Measurements from ENCODE around the gene GRIA1.

Gene GRIA1

DNA sequence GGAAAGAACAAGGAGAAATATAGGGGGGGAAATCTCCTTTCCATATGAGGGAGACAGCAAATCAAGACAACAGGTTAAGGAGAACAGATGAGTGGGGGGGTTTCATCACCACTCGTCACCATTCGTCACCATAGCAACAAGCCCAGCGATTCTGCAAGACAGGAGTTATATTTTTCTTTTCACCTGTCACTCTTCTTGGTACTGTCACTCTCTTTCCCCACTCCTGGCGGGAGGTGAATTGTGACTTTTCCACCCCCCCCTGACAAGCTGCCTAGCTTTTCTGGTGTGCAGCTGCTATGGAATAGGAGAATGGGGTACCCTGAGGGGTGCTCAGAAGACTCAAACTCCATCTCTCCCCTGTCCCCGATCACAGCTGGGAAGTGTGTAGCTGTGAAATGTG lies 308.4 kb downstream of the GRIA1 start:
- Histone ChIP-seq H3K36me3 (no peaks in the 10 kb centered on the region), H3K4me3 (no peak overlapping the region), H3K4me1 (no peaks in the 10 kb centered on the region), H3K27ac (no peak overlapping the region), H3K27me3 (no peaks in the 10 kb centered on the region), H3K9me3 (no peaks in the 10 kb centered on the region)
- intact Hi-C loops (cut with DNase I; ENCODE audit: low total_unique reads): no loop called here
- TF ChIP-seq, protein P1, sequence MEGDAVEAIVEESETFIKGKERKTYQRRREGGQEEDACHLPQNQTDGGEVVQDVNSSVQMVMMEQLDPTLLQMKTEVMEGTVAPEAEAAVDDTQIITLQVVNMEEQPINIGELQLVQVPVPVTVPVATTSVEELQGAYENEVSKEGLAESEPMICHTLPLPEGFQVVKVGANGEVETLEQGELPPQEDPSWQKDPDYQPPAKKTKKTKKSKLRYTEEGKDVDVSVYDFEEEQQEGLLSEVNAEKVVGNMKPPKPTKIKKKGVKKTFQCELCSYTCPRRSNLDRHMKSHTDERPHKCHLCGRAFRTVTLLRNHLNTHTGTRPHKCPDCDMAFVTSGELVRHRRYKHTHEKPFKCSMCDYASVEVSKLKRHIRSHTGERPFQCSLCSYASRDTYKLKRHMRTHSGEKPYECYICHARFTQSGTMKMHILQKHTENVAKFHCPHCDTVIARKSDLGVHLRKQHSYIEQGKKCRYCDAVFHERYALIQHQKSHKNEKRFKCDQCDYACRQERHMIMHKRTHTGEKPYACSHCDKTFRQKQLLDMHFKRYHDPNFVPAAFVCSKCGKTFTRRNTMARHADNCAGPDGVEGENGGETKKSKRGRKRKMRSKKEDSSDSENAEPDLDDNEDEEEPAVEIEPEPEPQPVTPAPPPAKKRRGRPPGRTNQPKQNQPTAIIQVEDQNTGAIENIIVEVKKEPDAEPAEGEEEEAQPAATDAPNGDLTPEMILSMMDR (IDR thresholded peaks at IDR 0.05): no peak
- no peak for DNase-seq

DNA sequence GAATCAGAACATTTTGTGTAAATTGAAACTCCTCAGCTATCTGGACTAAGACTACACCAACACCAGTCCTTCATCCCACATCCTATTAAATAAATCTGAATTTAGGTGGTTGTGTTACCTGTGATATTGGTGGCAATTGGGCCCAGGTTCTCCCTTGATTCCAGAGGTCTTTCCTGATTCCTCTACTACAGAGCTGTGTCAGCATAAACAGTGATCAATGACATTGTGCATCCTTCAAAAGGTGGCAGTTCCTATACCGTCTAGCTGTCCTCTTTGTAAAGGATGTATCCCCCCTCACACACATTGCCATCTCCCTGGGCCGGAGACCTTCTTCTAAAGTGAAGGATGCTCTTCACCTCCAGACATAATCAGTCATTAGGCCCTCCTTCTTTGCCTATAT lies 309.0 kb downstream of the GRIA1 start:
- DNase-seq: no peak
- intact Hi-C loops (cut with DNase I; ENCODE audit: low total_unique reads): no loop called here

DNA sequence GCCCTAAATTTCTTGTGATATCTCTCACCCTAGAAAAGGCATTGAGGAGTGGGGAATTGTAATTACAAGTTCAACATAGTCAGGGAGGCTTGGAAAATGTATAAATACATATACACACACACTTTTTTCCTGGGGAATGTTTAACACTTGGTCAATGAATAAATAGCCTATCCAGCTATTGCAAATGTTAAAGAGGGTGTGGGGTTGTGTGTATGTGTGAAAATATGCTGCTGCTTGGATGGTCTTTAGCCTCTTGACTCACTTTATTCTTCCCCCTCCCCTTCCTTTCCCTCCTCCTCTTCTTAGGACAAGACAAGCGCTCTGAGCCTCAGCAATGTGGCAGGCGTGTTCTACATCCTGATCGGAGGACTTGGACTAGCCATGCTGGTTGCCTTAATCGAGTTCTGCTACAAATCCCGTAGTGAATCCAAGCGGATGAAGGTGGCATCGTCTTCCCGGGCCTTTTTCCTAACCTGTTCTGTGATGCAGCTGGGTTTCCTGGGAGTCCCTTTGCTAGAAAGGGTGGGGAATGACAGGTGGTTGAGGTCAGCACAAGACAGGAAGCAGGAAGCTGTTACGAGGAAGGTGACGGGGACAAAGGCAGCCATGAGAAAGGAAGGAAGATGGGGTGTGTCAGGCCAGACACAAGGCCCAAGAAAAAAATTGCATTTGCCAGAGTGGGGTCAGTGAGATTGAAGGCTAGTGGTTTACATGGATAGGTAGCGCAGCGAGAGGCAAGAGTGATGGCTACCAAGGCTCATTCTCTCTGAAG lies 311.8 kb downstream of the GRIA1 start:
- Histone ChIP-seq H3K27me3 (no peaks in the 10 kb centered on the region), H3K4me1 (no peaks in the 10 kb centered on the region), H3K27ac (no peak overlapping the region), H3K36me3 (no peaks in the 10 kb centered on the region), H3K9me3 (no peaks in the 10 kb centered on the region), H3K4me3 (no peak overlapping the region)
- intact Hi-C loops (cut with DNase I; ENCODE audit: low total_unique reads): loop anchor here (10.0 kb wide), 1 partner anchor 57 kb away; no protein-coding TSS in a partner anchor
- TF ChIP-seq, protein P1 (IDR thresholded peaks at IDR 0.05): no peak
- DNase-seq: no peak

More for the DNA sequence above, 309.0 kb downstream of the GRIA1 start:
- Histone ChIP-seq H3K36me3 (no peaks in the 10 kb centered on the region), H3K4me1 (no peaks in the 10 kb centered on the region), H3K9me3 (no peaks in the 10 kb centered on the region), H3K27ac (no peak overlapping the region), H3K4me3 (no peak overlapping the region), H3K27me3 (no peaks in the 10 kb centered on the region)
- TF ChIP-seq, protein P1 (IDR thresholded peaks at IDR 0.05): no peak

DNA sequence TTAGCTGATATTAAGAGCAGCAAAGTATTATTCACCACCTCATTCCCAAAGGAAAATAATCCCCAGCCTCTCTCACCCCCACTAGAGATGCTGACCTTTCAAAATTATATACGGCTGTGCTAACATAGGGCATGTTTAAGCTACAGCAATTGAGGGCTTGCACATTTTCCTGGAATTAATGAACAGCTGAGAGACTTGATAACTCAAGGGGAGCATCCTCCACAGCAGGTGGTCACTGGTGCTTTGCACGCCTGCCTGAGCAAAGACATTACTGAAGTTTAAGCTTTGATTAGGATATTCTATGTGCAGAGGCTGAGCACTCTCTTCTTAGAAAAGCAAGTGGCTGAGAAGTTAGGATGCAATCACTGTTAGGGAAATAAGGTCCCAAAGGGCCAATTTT lies 317.3 kb downstream of the GRIA1 start:
- Histone ChIP-seq H3K4me3 (no peak overlapping the region), H3K27ac (no peak overlapping the region), H3K27me3 (no peaks in the 10 kb centered on the region), H3K4me1 (no peaks in the 10 kb centered on the region), H3K36me3 (no peaks in the 10 kb centered on the region), H3K9me3 (no peaks in the 10 kb centered on the region)
- TF ChIP-seq, protein P1 (IDR thresholded peaks at IDR 0.05): no peak
- intact Hi-C loops (cut with DNase I; ENCODE audit: low total_unique reads): loop anchor here (10.0 kb wide), 1 partner anchor 63 kb away; no protein-coding TSS in a partner anchor
- no peak for DNase-seq

DNA sequence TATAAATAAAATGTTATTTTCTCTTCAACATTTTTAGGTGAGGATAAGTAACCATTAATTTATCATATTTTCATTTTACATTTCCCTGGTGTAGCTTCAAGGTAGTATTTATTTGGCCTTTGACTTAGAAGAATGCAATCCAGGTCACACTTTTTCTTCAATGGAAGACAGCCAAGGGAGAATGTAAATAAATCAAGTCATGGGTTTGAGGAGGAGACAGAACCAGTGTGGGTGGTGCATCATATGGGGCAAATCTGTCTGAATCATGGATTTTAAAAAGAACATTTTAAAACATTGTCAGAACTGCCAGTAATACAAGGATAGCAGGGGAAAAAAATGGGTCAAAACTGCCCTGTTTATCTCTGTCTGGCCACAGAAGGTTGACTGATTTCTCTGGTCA lies 318.7 kb downstream of the GRIA1 start:
- no peak overlapping the region for H3K27ac ChIP-seq
- no peak overlapping the region for H3K4me3 ChIP-seq
- DNase-seq: no peak
- H3K4me1 ChIP-seq: no peaks in the 10 kb centered on the region
- H3K27me3 ChIP-seq: no peaks in the 10 kb centered on the region
- TF ChIP-seq, protein P1 (IDR thresholded peaks at IDR 0.05): no peak
- H3K36me3 ChIP-seq: no peaks in the 10 kb centered on the region
- intact Hi-C loops (cut with DNase I; ENCODE audit: low total_unique reads): loop anchor here (10.0 kb wide), 1 partner anchor 64 kb away; no protein-coding TSS in a partner anchor
- H3K9me3 ChIP-seq: no peaks in the 10 kb centered on the region
